Karpas-422 (cell line): Measurements from ENCODE around the gene MAN1A1. TPM values are rescaled to one million over a fixed set of nuclear protein-coding genes. Genes with fewer than 3 reads are reported as not detected.

Experiments
- DNase-seq: peaks from one replicate; pipeline ENCODE4 v3.0.0-alpha.2; 2015
- H2AFZ ChIP-seq: fragments of 200-600 bp; sonication (generic); 2 replicates; pipeline ENCODE4 v1.6.1; 2014; ENCODE audit warnings: antibody characterized with exemption, low read length, mixed read lengths
- H3K27ac ChIP-seq: fragments of 200-600 bp; sonication (generic); 2 replicates; pipeline ENCODE4 v1.5.1; 2014; ENCODE audit warnings: mild to moderate bottlenecking, low read length, moderate library complexity
- H3K27me3 ChIP-seq: fragments of 200-600 bp; sonication (generic); 2 replicates; pipeline ENCODE4 v1.6.1; 2014; ENCODE audit warnings: low read length, mixed read lengths
- H3K36me3 ChIP-seq: fragments of 200-600 bp; sonication (generic); 2 replicates; pipeline ENCODE4 v1.6.1; 2014; ENCODE audit warnings: low read length, mixed read lengths; ENCODE audit not compliant: insufficient read depth
- H3K4me1 ChIP-seq: fragments of 200-600 bp; sonication (generic); 2 replicates; pipeline ENCODE4 v1.6.1; 2014; ENCODE audit warnings: mild to moderate bottlenecking, low read length, mixed read lengths
- H3K4me2 ChIP-seq: fragments of 200-600 bp; sonication (generic); 2 replicates; pipeline ENCODE4 v1.6.1; 2014; ENCODE audit warnings: low read length, low read depth, mild to moderate bottlenecking; ENCODE audit not compliant: poor library complexity, severe bottlenecking
- H3K4me3 ChIP-seq: fragments of 200-600 bp; sonication (generic); 2 replicates; pipeline ENCODE4 v1.5.1; 2014; ENCODE audit warnings: mild to moderate bottlenecking, antibody characterized with exemption, low read length, mixed read lengths
- H3K79me2 ChIP-seq: fragments of 200-600 bp; sonication (generic); 2 replicates; pipeline ENCODE4 v1.6.1; 2014; ENCODE audit warnings: mild to moderate bottlenecking, low read length, mixed read lengths
- H3K9ac ChIP-seq: fragments of 200-600 bp; sonication (generic); 2 replicates; pipeline ENCODE4 v1.6.0; 2014; ENCODE audit warnings: low read length
- H3K9me2 ChIP-seq: fragments of 200-600 bp; sonication (generic), shearing (Covaris generic); replicated peaks from 2 replicates; pipeline ENCODE4 v1.6.0; 2014; ENCODE audit warnings: mild to moderate bottlenecking, low read length, moderate library complexity; ENCODE audit not compliant: insufficient read depth
- H3K9me3 ChIP-seq: fragments of 300-700, 200-600 bp; sonication (generic); 2 replicates; pipeline ENCODE4 v1.6.1; 2014; ENCODE audit warnings: low read length, mixed read lengths
- H4K20me1 ChIP-seq: fragments of 200-600 bp; sonication (generic); 2 replicates; pipeline ENCODE4 v1.6.1; 2014; ENCODE audit warnings: mild to moderate bottlenecking, antibody characterized with exemption, low read length, low read depth; ENCODE audit not compliant: insufficient read depth
- total RNA-seq: library from RNA; depleted of rRNA; stranded (reverse); fragments of >200 nt; shearing (Covaris generic); gene quantifications from 2 replicates; pipeline ENCODE4 v1.2.3, GENCODE V29; 2014; ENCODE audit warnings: low replicate concordance

MAN1A1 gene
- total RNA-seq, 1 experiment from 2014 or later, result 0.48 TPM

DNA sequence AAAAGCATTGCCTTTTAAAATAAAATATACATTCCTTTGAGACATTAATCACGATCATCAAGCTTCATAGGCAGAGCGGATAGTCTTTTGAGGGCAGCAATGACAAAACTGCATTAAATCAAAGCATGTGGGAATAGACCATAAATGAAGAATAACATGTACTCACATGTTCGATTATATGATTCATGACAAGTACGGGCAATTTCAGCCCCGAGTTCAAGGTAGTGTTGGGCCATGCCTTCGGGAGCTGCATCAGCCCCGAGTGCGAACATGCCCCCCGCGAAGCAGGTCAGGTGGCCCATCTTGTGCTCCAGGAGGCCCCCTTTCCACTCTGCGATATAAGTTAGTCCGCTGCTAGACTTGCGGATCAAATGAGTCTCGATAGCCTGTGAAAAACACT lies 160.1 kb downstream of the MAN1A1 start:
- no peaks in the 10 kb centered on the region for H3K9me3 ChIP-seq
- H3K36me3 ChIP-seq, result no peaks in the 10 kb centered on the region
- H3K4me2 ChIP-seq, result no peak overlapping the region
- no peak overlapping the region for H3K27ac ChIP-seq
- H3K9me2 ChIP-seq, result no peaks in the 10 kb centered on the region
- H3K9ac ChIP-seq, result no peak overlapping the region
- H3K4me3 ChIP-seq, result no peak overlapping the region
- no peaks in the 10 kb centered on the region for H3K27me3 ChIP-seq
- no peaks in the 10 kb centered on the region for H4K20me1 ChIP-seq
- H3K79me2 ChIP-seq, result no peaks in the 10 kb centered on the region
- no peaks in the 10 kb centered on the region for H3K4me1 ChIP-seq
- no peak for DNase-seq
- H2AFZ ChIP-seq, result no peak overlapping the region

DNA sequence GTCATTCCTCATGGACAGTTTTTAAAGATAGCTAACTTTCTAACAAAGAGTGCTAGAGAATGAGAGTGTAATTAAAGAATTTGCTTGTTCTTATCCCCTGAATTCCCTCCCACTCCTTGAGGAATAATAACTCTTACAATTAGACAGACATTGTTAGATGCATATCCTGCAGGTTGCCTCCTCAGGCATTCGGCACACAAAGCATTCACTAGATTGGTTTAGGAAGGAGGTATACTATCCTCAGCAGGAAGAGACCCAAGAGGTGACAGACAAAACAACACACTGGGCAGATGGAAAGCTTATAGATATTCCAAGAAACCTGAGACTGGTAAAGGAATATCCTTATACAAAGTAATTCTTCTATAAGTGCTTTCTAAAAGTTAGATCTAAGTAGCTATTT lies 162.0 kb downstream of the MAN1A1 start:
- no peak overlapping the region for H3K4me3 ChIP-seq
- H3K9me3 ChIP-seq, result no peaks in the 10 kb centered on the region
- H3K9ac ChIP-seq, result no peak overlapping the region
- no peaks in the 10 kb centered on the region for H4K20me1 ChIP-seq
- H3K9me2 ChIP-seq, result no peaks in the 10 kb centered on the region
- H3K27me3 ChIP-seq, result no peaks in the 10 kb centered on the region
- H3K4me1 ChIP-seq, result no peaks in the 10 kb centered on the region
- H3K4me2 ChIP-seq, result no peak overlapping the region
- H2AFZ ChIP-seq, result no peak overlapping the region
- no peak for DNase-seq
- H3K79me2 ChIP-seq, result no peaks in the 10 kb centered on the region
- no peak overlapping the region for H3K27ac ChIP-seq
- H3K36me3 ChIP-seq, result no peaks in the 10 kb centered on the region

DNA sequence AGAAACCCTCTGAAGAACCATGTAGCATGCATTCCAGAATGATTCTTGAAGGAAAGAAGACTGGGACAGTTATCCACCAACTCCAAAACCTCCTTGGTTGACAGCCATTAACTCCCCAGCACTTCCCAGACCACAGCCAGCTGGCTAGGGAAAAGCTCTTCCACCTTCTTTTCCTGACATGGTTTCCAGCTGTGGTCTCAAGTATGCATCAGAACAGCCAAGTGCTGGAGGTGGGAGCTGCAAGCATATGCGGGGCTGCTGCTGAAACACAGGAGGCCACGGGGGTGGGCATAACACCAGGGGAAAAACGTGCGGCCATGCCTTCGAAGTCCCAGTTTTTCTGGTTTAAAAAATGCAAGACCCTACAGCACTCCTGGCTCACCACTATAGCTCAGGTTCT lies 163.1 kb downstream of the MAN1A1 start:
- DNase-seq, result no peak
- Histone ChIP-seq H3K4me3 (no peak overlapping the region), H3K36me3 (no peaks in the 10 kb centered on the region), H3K79me2 (no peaks in the 10 kb centered on the region), H3K9ac (no peak overlapping the region), H3K4me1 (no peaks in the 10 kb centered on the region), H3K9me3 (no peaks in the 10 kb centered on the region), H2AFZ (no peak overlapping the region), H3K4me2 (no peak overlapping the region), H3K9me2 (no peaks in the 10 kb centered on the region), H3K27ac (no peak overlapping the region), H4K20me1 (no peaks in the 10 kb centered on the region), H3K27me3 (no peaks in the 10 kb centered on the region)

DNA sequence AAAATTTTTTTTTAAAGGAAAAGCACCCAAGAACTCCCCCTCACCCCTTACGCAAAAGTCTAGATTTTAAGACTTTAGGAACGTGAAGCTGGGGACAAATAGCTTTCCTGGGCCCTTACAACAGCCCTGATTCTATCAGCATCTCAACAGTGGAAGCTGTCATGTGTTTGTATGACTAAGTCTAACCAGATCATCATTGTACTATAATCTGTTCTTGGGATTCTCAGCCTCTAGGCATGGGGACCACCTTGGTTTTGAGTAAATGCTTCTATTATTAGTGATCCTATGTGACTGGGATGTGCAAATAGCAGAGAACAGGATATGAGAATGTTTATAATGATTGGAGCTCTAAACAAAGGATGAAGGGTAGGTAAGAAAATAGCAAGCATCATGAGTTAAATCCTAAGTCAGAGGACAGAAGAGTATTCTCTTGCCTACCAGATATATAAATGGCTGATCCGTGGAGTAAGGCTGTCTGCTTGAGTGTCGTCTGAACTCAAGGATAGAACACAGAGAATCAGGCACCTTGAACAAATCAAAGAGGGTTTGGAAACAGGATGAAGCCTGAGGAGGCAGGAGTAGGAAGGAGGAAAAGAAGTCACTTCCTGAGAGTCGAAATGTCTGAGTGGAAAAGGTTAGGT lies 165.4 kb downstream of the MAN1A1 start:
- no peak for DNase-seq
- H3K27ac ChIP-seq, result no peak overlapping the region
- H3K9ac ChIP-seq, result no peak overlapping the region
- no peaks in the 10 kb centered on the region for H3K27me3 ChIP-seq
- no peaks in the 10 kb centered on the region for H3K4me1 ChIP-seq
- no peaks in the 10 kb centered on the region for H3K9me2 ChIP-seq
- H4K20me1 ChIP-seq, result no peaks in the 10 kb centered on the region
- no peaks in the 10 kb centered on the region for H3K9me3 ChIP-seq
- H3K4me3 ChIP-seq, result no peak overlapping the region
- no peak overlapping the region for H2AFZ ChIP-seq
- no peaks in the 10 kb centered on the region for H3K36me3 ChIP-seq
- no peaks in the 10 kb centered on the region for H3K79me2 ChIP-seq
- H3K4me2 ChIP-seq, result no peak overlapping the region

DNA sequence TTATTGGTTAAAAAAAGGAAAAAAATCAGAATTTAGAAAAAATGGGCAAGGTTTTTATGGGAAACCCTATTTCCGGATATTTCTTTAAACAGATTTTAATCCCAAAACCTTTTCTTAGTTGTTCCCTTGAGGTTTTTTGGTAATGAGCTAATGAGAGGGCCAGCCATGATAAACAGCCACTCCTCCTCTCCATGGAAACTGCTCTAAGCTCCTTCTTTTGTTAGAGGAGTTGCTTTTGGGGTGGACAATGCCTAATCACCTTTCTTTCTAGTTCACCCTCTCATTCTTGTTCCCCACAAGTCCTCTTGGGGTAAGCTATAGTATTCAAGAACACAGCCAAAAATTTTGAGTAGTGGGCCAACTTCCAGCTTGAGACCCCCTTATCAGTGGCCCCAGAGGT lies 166.1 kb downstream of the MAN1A1 start:
- Histone ChIP-seq H4K20me1 (no peaks in the 10 kb centered on the region), H3K27ac (no peak overlapping the region), H3K4me3 (no peak overlapping the region), H3K36me3 (no peaks in the 10 kb centered on the region), H3K79me2 (no peaks in the 10 kb centered on the region), H3K27me3 (no peaks in the 10 kb centered on the region), H3K9me2 (no peaks in the 10 kb centered on the region), H3K9me3 (no peaks in the 10 kb centered on the region), H2AFZ (no peak overlapping the region), H3K4me2 (no peak overlapping the region), H3K4me1 (no peaks in the 10 kb centered on the region), H3K9ac (no peak overlapping the region)
- no peak for DNase-seq

DNA sequence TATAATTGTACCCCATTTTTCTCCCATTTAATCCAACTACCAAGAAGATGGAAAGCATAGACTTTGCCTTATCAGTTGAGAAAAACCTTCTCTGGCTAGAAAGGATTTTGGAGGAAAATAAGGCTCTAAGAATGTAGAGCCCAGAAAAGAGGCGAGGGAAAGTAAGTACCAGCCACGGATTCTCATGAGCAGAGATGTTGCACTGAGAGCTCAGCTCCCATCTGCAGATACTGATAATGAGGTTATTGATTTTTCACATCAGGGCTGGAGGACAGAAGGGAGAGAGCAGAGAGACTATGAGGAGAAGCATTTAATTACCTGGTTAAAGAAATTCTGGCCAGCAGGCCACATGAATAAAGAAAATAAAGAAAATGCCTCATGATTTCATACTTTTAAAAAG lies 166.7 kb downstream of the MAN1A1 start:
- H3K9me2 ChIP-seq, result no peaks in the 10 kb centered on the region
- H3K9ac ChIP-seq, result no peak overlapping the region
- no peaks in the 10 kb centered on the region for H3K27me3 ChIP-seq
- H3K9me3 ChIP-seq, result no peaks in the 10 kb centered on the region
- no peak for DNase-seq
- H2AFZ ChIP-seq, result no peak overlapping the region
- H4K20me1 ChIP-seq, result no peaks in the 10 kb centered on the region
- no peaks in the 10 kb centered on the region for H3K79me2 ChIP-seq
- no peaks in the 10 kb centered on the region for H3K4me1 ChIP-seq
- no peak overlapping the region for H3K4me2 ChIP-seq
- no peak overlapping the region for H3K4me3 ChIP-seq
- H3K27ac ChIP-seq, result no peak overlapping the region
- H3K36me3 ChIP-seq, result no peaks in the 10 kb centered on the region

DNA sequence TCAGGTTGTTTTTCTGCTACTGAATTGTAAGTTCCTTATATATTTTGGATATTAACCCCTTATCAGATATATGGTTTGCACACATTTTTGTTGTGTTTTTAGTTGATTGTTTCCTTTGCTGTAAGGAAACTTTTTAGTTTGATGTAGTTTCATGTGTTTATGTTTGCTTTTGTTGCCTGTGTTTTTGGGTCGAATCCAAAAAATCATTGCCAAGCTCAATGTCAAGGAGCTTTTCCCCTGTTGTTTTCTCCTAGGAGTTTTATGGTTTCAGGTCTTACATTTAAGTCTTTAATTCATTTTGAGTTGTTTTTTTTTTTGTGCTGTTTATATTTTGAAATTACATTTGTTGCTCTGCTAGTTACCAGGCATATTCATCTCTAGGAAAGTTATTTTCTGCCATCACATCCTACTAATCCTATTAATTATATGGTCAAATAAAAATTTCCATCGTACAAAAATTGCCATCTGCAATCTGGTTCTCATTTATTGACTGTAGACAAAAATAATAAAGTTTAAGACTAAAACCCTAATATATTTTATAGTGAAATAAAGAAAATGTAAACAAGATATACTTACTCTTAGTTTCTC lies 167.3 kb downstream of the MAN1A1 start:
- Histone ChIP-seq H3K27me3 (no peaks in the 10 kb centered on the region), H3K36me3 (no peaks in the 10 kb centered on the region), H3K79me2 (no peaks in the 10 kb centered on the region), H3K4me1 (no peaks in the 10 kb centered on the region), H3K9me2 (no peaks in the 10 kb centered on the region), H2AFZ (no peak overlapping the region), H3K4me2 (no peak overlapping the region), H3K9ac (no peak overlapping the region), H3K27ac (no peak overlapping the region), H3K4me3 (no peak overlapping the region), H4K20me1 (no peaks in the 10 kb centered on the region), H3K9me3 (no peaks in the 10 kb centered on the region)
- DNase-seq, result no peak

DNA sequence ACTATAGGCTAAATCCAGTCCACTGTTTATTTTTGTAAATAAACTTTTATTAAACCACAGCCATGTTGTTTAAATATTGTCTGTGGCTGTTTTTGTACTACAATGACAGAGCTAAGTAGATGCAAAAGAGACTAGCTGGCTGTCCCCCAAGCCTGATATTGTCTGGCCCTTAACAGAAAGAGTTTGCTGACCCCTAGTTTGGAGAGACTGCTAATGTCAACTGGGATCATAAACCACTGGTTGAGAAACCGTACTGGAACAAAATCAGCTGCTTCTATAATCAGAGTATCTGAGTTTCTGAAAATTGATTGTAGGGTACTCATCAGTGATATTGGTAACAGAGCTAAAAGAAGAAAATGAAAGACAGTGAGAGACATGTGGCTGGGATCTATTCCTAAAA lies 168.5 kb downstream of the MAN1A1 start:
- Histone ChIP-seq H3K27ac (no peak overlapping the region), H3K9ac (no peak overlapping the region), H3K4me3 (no peak overlapping the region), H3K4me1 (no peaks in the 10 kb centered on the region), H3K9me2 (no peaks in the 10 kb centered on the region), H3K36me3 (no peaks in the 10 kb centered on the region), H3K27me3 (no peaks in the 10 kb centered on the region), H4K20me1 (no peaks in the 10 kb centered on the region), H3K79me2 (no peaks in the 10 kb centered on the region), H3K9me3 (no peaks in the 10 kb centered on the region), H3K4me2 (no peak overlapping the region), H2AFZ (no peak overlapping the region)
- no peak for DNase-seq
